ENCODE measurements around the gene DRAXIN. TPM values are rescaled to one million over a fixed set of nuclear protein-coding genes. Genes with fewer than 3 reads are reported as not detected.

DRAXIN gene
- total RNA-seq, 1 donor from 2014 or later = 1.7 TPM

DNA sequence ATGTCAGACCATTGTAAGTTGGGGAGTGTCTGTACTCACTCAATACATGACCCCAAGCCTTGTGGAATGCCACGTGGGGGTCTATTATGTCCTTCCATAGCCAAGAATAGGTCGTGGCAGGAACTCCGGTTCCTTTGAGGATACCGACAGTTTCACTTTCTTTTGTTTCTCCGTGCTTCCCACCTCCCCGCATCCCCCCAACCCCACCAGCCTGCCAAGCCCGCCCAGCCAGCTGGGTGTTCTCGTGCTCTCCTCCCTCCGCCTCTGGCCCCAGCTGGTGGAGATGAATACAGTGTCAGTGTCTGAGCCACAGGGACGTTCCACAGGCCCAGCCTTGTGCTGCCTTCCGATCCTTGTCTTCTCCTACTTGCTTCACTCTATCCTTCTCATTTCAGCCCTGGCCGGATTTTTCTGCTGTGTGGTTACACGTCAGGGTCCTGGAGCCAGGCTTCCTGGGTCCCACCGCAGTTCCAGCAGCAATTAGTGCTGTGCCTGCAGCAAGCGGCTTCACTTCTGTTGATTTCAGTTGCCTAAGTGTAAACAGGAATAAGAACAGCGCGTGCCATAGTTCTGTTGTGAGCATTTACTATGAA, 40.3 kb downstream of the DRAXIN start:
- Histone ChIP-seq H3K36me3 (ENCODE audit: insufficient read depth, low read length) (no peaks in the 10 kb centered on the region), H2AFZ (ENCODE audit: low read depth, low read length) (peak overlapping the region; percentile 89), H3K79me2 (ENCODE audit: insufficient read depth, low read length) (no peaks in the 10 kb centered on the region), H3K4me3 (ENCODE audit: insufficient read depth, low read depth, low read length) (no peak overlapping the region), H3K9ac (ENCODE audit: low read length) (peak overlapping the region; percentile 49), H3K4me2 (ENCODE audit: low read length) (peak overlapping the region; percentile 80), H3K27me3 (ENCODE audit: insufficient read depth, low read length) (no peaks in the 10 kb centered on the region), H3K27ac (ENCODE audit: low read depth, low read length) (no peak overlapping the region), H3K9me3 (ENCODE audit: insufficient read depth, low read depth, low read length) (no peaks in the 10 kb centered on the region), H3K4me1 (ENCODE audit: insufficient read depth, low read length) (peaks cover 27% of the 10 kb centered on the region), H4K20me1 (ENCODE audit: insufficient read depth, low read length) (no peaks in the 10 kb centered on the region)
- TF ChIP-seq EZH2 (IDR thresholded peaks at IDR 0.05; ENCODE audit: insufficient read depth, low read length) = no peak
- TF ChIP-seq, protein P1, sequence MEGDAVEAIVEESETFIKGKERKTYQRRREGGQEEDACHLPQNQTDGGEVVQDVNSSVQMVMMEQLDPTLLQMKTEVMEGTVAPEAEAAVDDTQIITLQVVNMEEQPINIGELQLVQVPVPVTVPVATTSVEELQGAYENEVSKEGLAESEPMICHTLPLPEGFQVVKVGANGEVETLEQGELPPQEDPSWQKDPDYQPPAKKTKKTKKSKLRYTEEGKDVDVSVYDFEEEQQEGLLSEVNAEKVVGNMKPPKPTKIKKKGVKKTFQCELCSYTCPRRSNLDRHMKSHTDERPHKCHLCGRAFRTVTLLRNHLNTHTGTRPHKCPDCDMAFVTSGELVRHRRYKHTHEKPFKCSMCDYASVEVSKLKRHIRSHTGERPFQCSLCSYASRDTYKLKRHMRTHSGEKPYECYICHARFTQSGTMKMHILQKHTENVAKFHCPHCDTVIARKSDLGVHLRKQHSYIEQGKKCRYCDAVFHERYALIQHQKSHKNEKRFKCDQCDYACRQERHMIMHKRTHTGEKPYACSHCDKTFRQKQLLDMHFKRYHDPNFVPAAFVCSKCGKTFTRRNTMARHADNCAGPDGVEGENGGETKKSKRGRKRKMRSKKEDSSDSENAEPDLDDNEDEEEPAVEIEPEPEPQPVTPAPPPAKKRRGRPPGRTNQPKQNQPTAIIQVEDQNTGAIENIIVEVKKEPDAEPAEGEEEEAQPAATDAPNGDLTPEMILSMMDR (IDR thresholded peaks at IDR 0.05; ENCODE audit: insufficient read depth, low read depth, low read length) = no peak
- H3K27me3 Mint-ChIP-seq (ENCODE audit: low read depth, unreplicated experiment) = no peaks in the 10 kb centered on the region
- DNase-seq (ENCODE audit: low read depth) = peak; percentile 38
- no peak for FAIRE-seq
- peak overlapping the region; percentile 98 for H3K27ac Mint-ChIP-seq (ENCODE audit: unreplicated experiment)
- H3K9me3 Mint-ChIP-seq (ENCODE audit: unreplicated experiment) = no peaks in the 10 kb centered on the region
- no peaks in the 10 kb centered on the region for H3K36me3 Mint-ChIP-seq (ENCODE audit: low read depth, unreplicated experiment)
- peaks cover 23% of the 10 kb centered on the region for H3K4me1 Mint-ChIP-seq (ENCODE audit: low read depth, unreplicated experiment)
- peak overlapping the region; percentile 60 for H3K4me3 Mint-ChIP-seq (ENCODE audit: unreplicated experiment)

DNA sequence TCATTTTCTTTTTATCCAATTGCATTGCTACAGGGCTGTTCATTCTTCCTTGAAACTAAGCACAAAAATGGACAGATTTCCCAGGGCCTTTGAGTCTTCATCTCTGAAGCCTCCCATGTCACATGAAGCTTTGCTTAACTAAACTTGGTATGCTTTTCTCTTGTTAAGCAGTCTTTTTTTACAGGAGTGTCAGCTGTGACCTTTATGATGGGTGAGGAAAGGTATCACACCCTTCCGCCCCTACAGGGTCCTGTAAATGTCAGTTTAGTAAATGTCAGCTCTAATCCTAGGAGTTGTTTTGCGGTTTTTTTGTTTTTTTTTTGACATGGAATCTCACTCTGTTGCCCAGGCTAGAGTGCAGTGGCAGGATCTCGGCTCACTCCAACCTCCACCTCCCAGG, 41.8 kb downstream of the DRAXIN start:
- H2AFZ ChIP-seq (ENCODE audit: low read depth, low read length) = no peak overlapping the region
- H3K4me2 ChIP-seq (ENCODE audit: low read length) = no peak overlapping the region
- DNase-seq (ENCODE audit: low read depth) = no peak
- peaks cover 35% of the 10 kb centered on the region for H3K4me1 ChIP-seq (ENCODE audit: insufficient read depth, low read length)
- H3K4me1 Mint-ChIP-seq (ENCODE audit: low read depth, unreplicated experiment) = peaks cover 27% of the 10 kb centered on the region
- TF ChIP-seq, protein P1 (IDR thresholded peaks at IDR 0.05; ENCODE audit: insufficient read depth, low read depth, low read length) = no peak
- no peak for TF ChIP-seq EZH2 (IDR thresholded peaks at IDR 0.05; ENCODE audit: insufficient read depth, low read length)
- H3K36me3 Mint-ChIP-seq (ENCODE audit: low read depth, unreplicated experiment) = peaks cover 1% of the 10 kb centered on the region
- FAIRE-seq = no peak
- H3K4me3 ChIP-seq (ENCODE audit: insufficient read depth, low read depth, low read length) = no peak overlapping the region
- H3K9me3 ChIP-seq (ENCODE audit: insufficient read depth, low read depth, low read length) = no peaks in the 10 kb centered on the region
- H3K9me3 Mint-ChIP-seq (ENCODE audit: unreplicated experiment) = no peaks in the 10 kb centered on the region
- H3K9ac ChIP-seq (ENCODE audit: low read length) = no peak overlapping the region
- H3K27me3 ChIP-seq (ENCODE audit: insufficient read depth, low read length) = no peaks in the 10 kb centered on the region
- H3K27ac ChIP-seq (ENCODE audit: low read depth, low read length) = no peak overlapping the region
- H3K36me3 ChIP-seq (ENCODE audit: insufficient read depth, low read length) = no peaks in the 10 kb centered on the region
- no peaks in the 10 kb centered on the region for H4K20me1 ChIP-seq (ENCODE audit: insufficient read depth, low read length)
- peaks cover 2% of the 10 kb centered on the region for H3K79me2 ChIP-seq (ENCODE audit: insufficient read depth, low read length)
- no peak overlapping the region for H3K27ac Mint-ChIP-seq (ENCODE audit: unreplicated experiment)
- H3K27me3 Mint-ChIP-seq (ENCODE audit: low read depth, unreplicated experiment) = no peaks in the 10 kb centered on the region
- H3K4me3 Mint-ChIP-seq (ENCODE audit: unreplicated experiment) = no peak overlapping the region

- H3K27ac ChIP-seq (ENCODE audit: low read depth, low read length) = no peak overlapping the region
- H3K27me3 ChIP-seq (ENCODE audit: insufficient read depth, low read length) = no peaks in the 10 kb centered on the region
- Mint-ChIP-seq H3K27me3 (ENCODE audit: low read depth, unreplicated experiment) (peaks cover 3% of the 10 kb centered on the region), H3K36me3 (ENCODE audit: low read depth, unreplicated experiment) (peaks cover 3% of the 10 kb centered on the region), H3K9me3 (ENCODE audit: unreplicated experiment) (no peaks in the 10 kb centered on the region), H3K27ac (ENCODE audit: unreplicated experiment) (no peak overlapping the region), H3K4me1 (ENCODE audit: low read depth, unreplicated experiment) (peaks cover 17% of the 10 kb centered on the region), H3K4me3 (ENCODE audit: unreplicated experiment) (peak overlapping the region; percentile 89)
- DNase-seq (ENCODE audit: low read depth) (no peak), FAIRE-seq (no peak)
- no peaks in the 10 kb centered on the region for H3K9me3 ChIP-seq (ENCODE audit: insufficient read depth, low read depth, low read length)
- peak overlapping the region; percentile 85 for H3K9ac ChIP-seq (ENCODE audit: low read length)
- peak overlapping the region; percentile 94 for H3K4me2 ChIP-seq (ENCODE audit: low read length)
- no peak for TF ChIP-seq EZH2 (IDR thresholded peaks at IDR 0.05; ENCODE audit: insufficient read depth, low read length)
- TF ChIP-seq, protein P1 (IDR thresholded peaks at IDR 0.05; ENCODE audit: insufficient read depth, low read depth, low read length) = no peak
- H3K79me2 ChIP-seq (ENCODE audit: insufficient read depth, low read length) = peaks cover 2% of the 10 kb centered on the region
- peak overlapping the region; percentile 81 for H3K4me3 ChIP-seq (ENCODE audit: insufficient read depth, low read depth, low read length)
- H3K36me3 ChIP-seq (ENCODE audit: insufficient read depth, low read length) = no peaks in the 10 kb centered on the region
- peaks cover 26% of the 10 kb centered on the region for H3K4me1 ChIP-seq (ENCODE audit: insufficient read depth, low read length)
- H4K20me1 ChIP-seq (ENCODE audit: insufficient read depth, low read length) = no peaks in the 10 kb centered on the region
- peak overlapping the region; percentile 93 for H2AFZ ChIP-seq (ENCODE audit: low read depth, low read length)
Measured at GRCh38 chr1:11735531-11735853, 44.0 kb downstream of the DRAXIN start.
